Thyroid gland (tissue), 4 donors: Measurements from ENCODE around the gene TSPAN15.

Experiments
- POLR2A ChIP-seq, 2 donors: fragments of 450-650 bp; IDR thresholded peaks; one replicate each; pipeline ENCODE4 v1.6.1; 2017; ENCODE audit warnings: antibody characterized with exemption in 2 of 2, mild to moderate bottlenecking in 2 of 2, moderate library complexity in 1 of 2
- TF ChIP-seq, protein P1 (sequence below), 6 experiments: fragments of 200-600 bp in 3 of 6; fragments of 450-650 bp in 3 of 6; sonication (generic) in 3 of 6; IDR thresholded peaks; one replicate each; pipeline ENCODE4 v1.5.1; 2016 to 2019; ENCODE audit warnings: antibody characterized with exemption in 6 of 6, mild to moderate bottlenecking in 2 of 6, inconsistent platforms in 1 of 6, moderate library complexity in 1 of 6

DNA sequence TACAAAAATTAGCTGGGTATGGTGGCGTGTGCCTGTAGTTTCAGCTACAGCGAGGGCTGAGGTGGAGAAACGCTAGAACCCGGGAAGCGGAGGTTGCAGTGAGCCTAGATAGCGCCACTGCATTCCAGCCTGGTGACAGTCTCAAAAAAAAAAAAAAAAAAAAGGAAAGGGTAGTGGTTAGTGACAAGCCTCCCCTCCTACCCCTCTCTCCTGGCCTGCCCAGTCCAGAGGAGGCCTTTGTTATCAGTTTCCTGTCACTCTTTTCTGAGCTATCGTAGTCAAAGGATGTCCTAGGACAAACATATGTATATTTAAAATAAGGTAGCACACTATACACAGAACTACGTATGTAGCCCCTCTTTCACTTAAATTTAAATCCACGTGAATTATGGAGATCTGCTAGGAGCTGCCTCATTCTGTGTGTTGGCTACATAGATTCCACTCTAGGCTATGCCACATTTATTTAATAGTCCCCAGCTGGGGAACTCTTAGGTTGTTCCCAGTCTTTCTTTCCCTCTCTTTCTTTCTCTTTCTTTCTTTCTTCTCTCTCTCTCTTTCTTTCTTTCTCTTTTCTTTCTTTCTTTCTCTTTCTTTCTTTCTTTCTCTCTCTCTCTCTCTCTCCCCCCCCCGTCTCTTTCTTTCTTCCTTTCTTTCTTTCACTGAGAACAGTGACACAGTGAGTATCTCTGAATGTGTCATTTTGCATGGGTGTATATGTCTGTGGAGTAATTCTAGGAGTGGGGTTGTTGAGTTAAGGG is 3.9 kb downstream of the TSPAN15 start:
- TF ChIP-seq, protein P1, sequence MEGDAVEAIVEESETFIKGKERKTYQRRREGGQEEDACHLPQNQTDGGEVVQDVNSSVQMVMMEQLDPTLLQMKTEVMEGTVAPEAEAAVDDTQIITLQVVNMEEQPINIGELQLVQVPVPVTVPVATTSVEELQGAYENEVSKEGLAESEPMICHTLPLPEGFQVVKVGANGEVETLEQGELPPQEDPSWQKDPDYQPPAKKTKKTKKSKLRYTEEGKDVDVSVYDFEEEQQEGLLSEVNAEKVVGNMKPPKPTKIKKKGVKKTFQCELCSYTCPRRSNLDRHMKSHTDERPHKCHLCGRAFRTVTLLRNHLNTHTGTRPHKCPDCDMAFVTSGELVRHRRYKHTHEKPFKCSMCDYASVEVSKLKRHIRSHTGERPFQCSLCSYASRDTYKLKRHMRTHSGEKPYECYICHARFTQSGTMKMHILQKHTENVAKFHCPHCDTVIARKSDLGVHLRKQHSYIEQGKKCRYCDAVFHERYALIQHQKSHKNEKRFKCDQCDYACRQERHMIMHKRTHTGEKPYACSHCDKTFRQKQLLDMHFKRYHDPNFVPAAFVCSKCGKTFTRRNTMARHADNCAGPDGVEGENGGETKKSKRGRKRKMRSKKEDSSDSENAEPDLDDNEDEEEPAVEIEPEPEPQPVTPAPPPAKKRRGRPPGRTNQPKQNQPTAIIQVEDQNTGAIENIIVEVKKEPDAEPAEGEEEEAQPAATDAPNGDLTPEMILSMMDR (IDR thresholded peaks at IDR 0.05), result no peak
- TF ChIP-seq POLR2A (IDR thresholded peaks at IDR 0.05), result no peak
